GM15510 (cell line): Measurements from ENCODE around the gene HS3ST5.

Experiments used
- POLR2A ChIP-seq: IDR thresholded peaks from 3 replicates; pipeline ENCODE4 v1.6.1; 2011; ENCODE audit warnings: borderline replicate concordance; ENCODE audit not compliant: insufficient read length; ENCODE audit errors: extremely low read depth

HS3ST5 gene

GRCh38 chr6:114133816-114134215, 209.0 kb downstream of the HS3ST5 start:
- TF ChIP-seq POLR2A = no peak

- no peak for TF ChIP-seq POLR2A
Observed at GRCh38 chr6:114131945-114132344, 210.9 kb downstream of the HS3ST5 start.

GRCh38 chr6:114125576-114125975, 217.2 kb downstream of the HS3ST5 start:
- TF ChIP-seq POLR2A = no peak

- TF ChIP-seq POLR2A = no peak
Observed at GRCh38 chr6:114121913-114122662, 220.7 kb downstream of the HS3ST5 start.

- no peak for TF ChIP-seq POLR2A
Observed at GRCh38 chr6:114119056-114119455, 223.8 kb downstream of the HS3ST5 start.

- no peak for TF ChIP-seq POLR2A
Observed at GRCh38 chr6:114115652-114116051, 227.2 kb downstream of the HS3ST5 start.

GRCh38 chr6:114108119-114109002, 234.5 kb downstream of the HS3ST5 start:
- TF ChIP-seq POLR2A = no peak

GRCh38 chr6:114106020-114106419, 236.8 kb downstream of the HS3ST5 start:
- no peak for TF ChIP-seq POLR2A

GRCh38 chr6:114101255-114101654, 241.6 kb downstream of the HS3ST5 start:
- TF ChIP-seq POLR2A = no peak

GRCh38 chr6:114100215-114100994, 242.4 kb downstream of the HS3ST5 start:
- no peak for TF ChIP-seq POLR2A

- TF ChIP-seq POLR2A = no peak
Observed at GRCh38 chr6:114096561-114097172, 246.2 kb downstream of the HS3ST5 start.

- no peak for TF ChIP-seq POLR2A
Observed at GRCh38 chr6:114092943-114093342, 249.9 kb downstream of the HS3ST5 start.

GRCh38 chr6:114090626-114091025, 252.2 kb downstream of the HS3ST5 start:
- no peak for TF ChIP-seq POLR2A

- no peak for TF ChIP-seq POLR2A
Observed at GRCh38 chr6:114087496-114087895, 255.3 kb downstream of the HS3ST5 start.
